Uterus (tissue), 4 donors: ENCODE results near the gene RTN4RL2. TPM values are rescaled to one million over a fixed set of nuclear protein-coding genes. Genes with fewer than 3 reads are reported as not detected.
A peak's percentile ranks its signal among the peaks of the same experiment; 100 is the strongest.

ENCODE experiments used
- DNase-seq, 2 donors: peaks; one replicate each; pipeline ENCODE4 v3.0.0-alpha.2; 2019 to 2020
- H3K27ac ChIP-seq, 2 donors: fragments of 200-600 bp; sonication (generic); 1 replicate in 1 of 2; 2 replicates in 1 of 2; pipeline ENCODE4 v1.5.1; 2016 to 2018
- H3K27me3 ChIP-seq, 2 donors: fragments of 200-600 bp; sonication (generic); one replicate each; pipeline ENCODE4 v1.5.1; 2018 to 2019; ENCODE audit warnings: control low read depth in 1 of 2
- H3K36me3 ChIP-seq, 2 donors: fragments of 200-600 bp; sonication (generic); one replicate each; pipeline ENCODE4 v1.5.1; 2019; ENCODE audit warnings: control low read depth in 1 of 2
- H3K4me1 ChIP-seq, 2 donors: fragments of 200-600 bp; sonication (generic); one replicate each; pipeline ENCODE4 v1.5.1; 2018 to 2019; ENCODE audit warnings: control low read depth in 1 of 2
- H3K4me3 ChIP-seq, 2 donors: fragments of 200-600 bp; sonication (generic); 1 replicate in 1 of 2; 2 replicates in 1 of 2; pipeline ENCODE4 v1.5.1; 2018 to 2019; ENCODE audit warnings: mild to moderate bottlenecking in 1 of 2
- H3K9me3 ChIP-seq, 2 donors: fragments of 200-600 bp; sonication (generic); one replicate each; pipeline ENCODE4 v1.5.1; 2019; ENCODE audit warnings: control low read depth in 1 of 2
- POLR2A ChIP-seq, 2 donors: fragments of 450-650 bp; IDR thresholded peaks; one replicate each; pipeline ENCODE4 v1.6.1; 2016; ENCODE audit warnings: antibody characterized with exemption in 2 of 2, mild to moderate bottlenecking in 1 of 2, moderate library complexity in 1 of 2
- intact Hi-C: fragments of 100-400 bp; cut with DNase I; formaldehyde crosslinking; loops from one replicate; pipeline ENCODE4 v1.15.1; 2023; ENCODE audit warnings: low total_unique reads
- total RNA-seq, 4 donors: library from RNA; depleted of rRNA in 3 of 4; stranded (reverse); fragments of >200 nt in 3 of 4; gene quantifications; one replicate each; pipeline versions ENCODE4 v1.1.0 to v1.2.4, GENCODE V29; 2014 to 2023
- TF ChIP-seq, protein P1 (sequence below), 4 experiments: fragments of 200-600 bp in 2 of 4; fragments of 450-650 bp in 2 of 4; sonication (generic) in 2 of 4; IDR thresholded peaks; one replicate each; pipeline ENCODE4 v1.5.1; 2016 to 2019; ENCODE audit warnings: antibody characterized with exemption in 4 of 4, mild to moderate bottlenecking in 2 of 4, moderate library complexity in 1 of 4
- donor health status: DM: yes; HTN: yes; CAD: no.

Gene RTN4RL2
- total RNA-seq, 4 donors from 2014 or later, result 1.7 TPM; not detected in 3

DNA sequence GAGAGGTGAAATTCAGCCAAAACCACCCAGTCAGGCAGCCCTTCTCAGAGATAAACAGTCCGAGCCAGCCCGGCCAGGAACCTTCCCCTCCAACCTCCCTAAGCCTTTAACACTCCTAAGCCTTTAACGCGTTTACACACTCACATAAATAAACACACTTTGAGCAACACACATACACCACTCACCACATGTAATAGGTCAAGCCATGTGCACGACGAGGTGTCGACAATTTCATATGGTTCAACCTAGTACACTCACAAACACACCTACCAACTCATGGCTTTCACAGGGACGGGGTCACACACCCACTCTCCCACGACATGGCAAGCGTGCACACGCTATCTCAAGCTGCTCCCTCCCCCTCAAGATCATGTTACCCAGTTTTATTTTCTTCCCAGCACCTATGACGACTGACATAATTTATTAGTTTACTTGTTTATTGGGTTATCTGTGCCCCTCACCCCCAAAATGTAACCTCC, 39.7 kb downstream of the RTN4RL2 start:
- Histone ChIP-seq H3K27ac (peak overlapping the region; percentile 79 to 88), H3K36me3 (no peaks in the 10 kb centered on the region), H3K9me3 (no peaks in the 10 kb centered on the region), H3K4me1 (peaks cover 0 to 16% of the 10 kb centered on the region in 2 donors), H3K4me3 (peak overlapping the region; percentile 10 to 27), H3K27me3 (no peaks in the 10 kb centered on the region)
- TF ChIP-seq, protein P1, sequence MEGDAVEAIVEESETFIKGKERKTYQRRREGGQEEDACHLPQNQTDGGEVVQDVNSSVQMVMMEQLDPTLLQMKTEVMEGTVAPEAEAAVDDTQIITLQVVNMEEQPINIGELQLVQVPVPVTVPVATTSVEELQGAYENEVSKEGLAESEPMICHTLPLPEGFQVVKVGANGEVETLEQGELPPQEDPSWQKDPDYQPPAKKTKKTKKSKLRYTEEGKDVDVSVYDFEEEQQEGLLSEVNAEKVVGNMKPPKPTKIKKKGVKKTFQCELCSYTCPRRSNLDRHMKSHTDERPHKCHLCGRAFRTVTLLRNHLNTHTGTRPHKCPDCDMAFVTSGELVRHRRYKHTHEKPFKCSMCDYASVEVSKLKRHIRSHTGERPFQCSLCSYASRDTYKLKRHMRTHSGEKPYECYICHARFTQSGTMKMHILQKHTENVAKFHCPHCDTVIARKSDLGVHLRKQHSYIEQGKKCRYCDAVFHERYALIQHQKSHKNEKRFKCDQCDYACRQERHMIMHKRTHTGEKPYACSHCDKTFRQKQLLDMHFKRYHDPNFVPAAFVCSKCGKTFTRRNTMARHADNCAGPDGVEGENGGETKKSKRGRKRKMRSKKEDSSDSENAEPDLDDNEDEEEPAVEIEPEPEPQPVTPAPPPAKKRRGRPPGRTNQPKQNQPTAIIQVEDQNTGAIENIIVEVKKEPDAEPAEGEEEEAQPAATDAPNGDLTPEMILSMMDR (IDR thresholded peaks at IDR 0.05), result no peak
- no peak for TF ChIP-seq POLR2A (IDR thresholded peaks at IDR 0.05)
- DNase-seq, result no peak
- intact Hi-C loops, result no loop called here

DNA sequence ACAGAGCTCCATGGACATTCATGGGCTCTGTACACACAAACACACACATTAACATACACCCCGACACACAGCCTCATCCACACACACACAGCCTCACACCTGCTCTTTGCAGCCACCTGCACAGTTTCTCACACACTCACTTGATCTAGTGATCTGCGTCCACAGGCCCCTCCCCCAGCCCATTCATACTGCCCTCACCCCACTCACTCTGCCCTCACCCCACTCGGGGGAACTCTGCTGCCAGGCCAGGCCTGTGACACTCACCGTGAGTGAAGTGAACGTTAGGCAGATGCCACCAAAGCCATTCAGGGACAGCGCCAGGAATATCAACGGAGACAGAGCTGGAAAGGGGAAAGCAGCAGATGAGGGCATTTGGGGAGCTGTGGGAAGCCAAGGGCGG, 40.2 kb downstream of the RTN4RL2 start:
- H3K4me1 ChIP-seq, result peaks cover 0 to 16% of the 10 kb centered on the region in 2 donors
- H3K36me3 ChIP-seq, result no peaks in the 10 kb centered on the region
- H3K27ac ChIP-seq, result peak overlapping the region; percentile 79 to 88
- DNase-seq, result no peak
- H3K9me3 ChIP-seq, result no peaks in the 10 kb centered on the region
- no peaks in the 10 kb centered on the region for H3K27me3 ChIP-seq
- no peak for TF ChIP-seq POLR2A (IDR thresholded peaks at IDR 0.05)
- TF ChIP-seq, protein P1 (IDR thresholded peaks at IDR 0.05), result no peak
- no peak overlapping the region for H3K4me3 ChIP-seq
- intact Hi-C loops, result no loop called here

DNA sequence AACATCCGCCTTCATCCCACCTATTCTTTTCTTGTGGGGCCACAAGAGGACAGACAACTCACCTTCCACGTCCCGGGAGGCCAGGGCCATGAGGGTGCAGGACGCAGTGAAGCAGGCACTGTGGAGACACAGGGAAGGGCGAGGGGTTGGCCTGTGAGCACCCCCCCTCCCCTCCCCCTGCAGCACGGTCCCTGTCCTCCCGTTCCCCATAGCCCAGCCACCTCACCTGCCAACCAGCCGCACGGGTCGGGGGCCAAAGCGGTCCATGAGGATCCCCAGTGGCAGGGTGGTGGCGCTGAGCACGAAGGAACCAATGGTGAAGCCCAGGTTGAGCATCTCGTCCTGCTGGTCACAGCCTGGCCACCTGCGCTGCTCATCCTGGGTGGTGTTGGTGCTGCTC, 40.6 kb downstream of the RTN4RL2 start:
- H3K27ac ChIP-seq, result peak overlapping the region; percentile 11 to 79
- H3K9me3 ChIP-seq, result no peaks in the 10 kb centered on the region
- DNase-seq, result no peak
- intact Hi-C loops, result no loop called here
- H3K4me1 ChIP-seq, result peaks cover 0 to 16% of the 10 kb centered on the region in 2 donors
- no peak overlapping the region for H3K4me3 ChIP-seq
- no peaks in the 10 kb centered on the region for H3K27me3 ChIP-seq
- no peaks in the 10 kb centered on the region for H3K36me3 ChIP-seq
- TF ChIP-seq, protein P1 (IDR thresholded peaks at IDR 0.05), result no peak
- no peak for TF ChIP-seq POLR2A (IDR thresholded peaks at IDR 0.05)

DNA sequence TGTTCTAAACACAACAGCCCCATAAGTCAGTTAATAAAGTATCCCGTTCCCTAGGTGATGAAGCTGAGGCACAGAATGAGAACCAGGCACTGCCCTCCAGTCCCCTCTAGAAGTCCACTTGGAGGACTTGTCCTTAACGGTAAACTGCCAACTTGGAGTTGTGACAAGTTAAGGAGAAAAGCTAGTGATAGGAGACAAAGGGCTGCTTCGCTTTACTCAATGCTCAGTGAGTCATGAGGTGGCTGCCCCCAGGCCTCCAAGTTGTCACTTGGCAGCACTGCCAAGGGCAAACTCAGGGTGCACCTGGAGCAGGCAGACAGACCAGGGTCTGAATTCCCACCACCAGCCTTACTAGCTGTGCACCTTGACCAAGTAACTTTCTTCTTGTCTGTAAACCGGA, 41.6 kb downstream of the RTN4RL2 start:
- no peak for TF ChIP-seq POLR2A (IDR thresholded peaks at IDR 0.05)
- TF ChIP-seq, protein P1 (IDR thresholded peaks at IDR 0.05), result no peak
- no peaks in the 10 kb centered on the region for H3K36me3 ChIP-seq
- no peak for DNase-seq
- no peak overlapping the region for H3K27ac ChIP-seq
- no peaks in the 10 kb centered on the region for H3K27me3 ChIP-seq
- H3K4me3 ChIP-seq, result no peak overlapping the region
- intact Hi-C loops, result no loop called here
- peaks cover 0 to 16% of the 10 kb centered on the region in 2 donors for H3K4me1 ChIP-seq
- no peaks in the 10 kb centered on the region for H3K9me3 ChIP-seq

DNA sequence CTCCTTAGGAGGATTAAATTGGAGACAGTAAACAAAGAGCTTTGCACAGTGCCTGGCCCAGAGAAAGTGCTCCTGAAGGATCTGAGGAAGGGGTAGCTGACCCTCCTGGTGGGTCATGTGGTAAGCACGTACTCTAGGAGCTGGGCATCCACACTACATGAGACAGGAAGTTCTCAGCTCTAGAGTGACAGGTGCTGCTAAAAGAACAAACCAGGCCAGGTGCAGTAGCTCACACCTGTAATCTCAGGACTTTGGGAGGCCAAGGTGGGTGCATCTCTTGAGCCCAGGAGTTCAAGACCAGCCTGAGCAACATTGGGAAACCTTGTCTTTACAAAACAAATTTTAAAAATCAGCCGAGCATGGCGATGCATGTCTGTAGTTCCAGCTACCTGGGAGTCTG, 42.0 kb downstream of the RTN4RL2 start:
- Histone ChIP-seq H3K4me1 (peaks cover 0 to 16% of the 10 kb centered on the region in 2 donors), H3K27me3 (no peaks in the 10 kb centered on the region), H3K4me3 (no peak overlapping the region), H3K9me3 (no peaks in the 10 kb centered on the region), H3K27ac (no peak overlapping the region), H3K36me3 (no peaks in the 10 kb centered on the region)
- TF ChIP-seq, protein P1 (IDR thresholded peaks at IDR 0.05), result no peak
- TF ChIP-seq POLR2A (IDR thresholded peaks at IDR 0.05), result no peak
- intact Hi-C loops, result no loop called here
- no peak for DNase-seq
